Stimulated activated CD8-positive, alpha-beta memory T cell treated with anti-CD3 and anti-CD28 coated beads, Interleukin-4, amount 100 ng/mL, for 48 hours (primary cell): Measurements from ENCODE around the gene NUP35.
"Not testable (repeated sequence)": the region's sequence is repeated elsewhere in the genome, so short reads cannot be mapped to it uniquely, and the experiment has no call there.

Experiments
- DNase-seq: peaks from one replicate; pipeline ENCODE4 v3.0.0-alpha.2; 2020

NUP35 gene

DNA sequence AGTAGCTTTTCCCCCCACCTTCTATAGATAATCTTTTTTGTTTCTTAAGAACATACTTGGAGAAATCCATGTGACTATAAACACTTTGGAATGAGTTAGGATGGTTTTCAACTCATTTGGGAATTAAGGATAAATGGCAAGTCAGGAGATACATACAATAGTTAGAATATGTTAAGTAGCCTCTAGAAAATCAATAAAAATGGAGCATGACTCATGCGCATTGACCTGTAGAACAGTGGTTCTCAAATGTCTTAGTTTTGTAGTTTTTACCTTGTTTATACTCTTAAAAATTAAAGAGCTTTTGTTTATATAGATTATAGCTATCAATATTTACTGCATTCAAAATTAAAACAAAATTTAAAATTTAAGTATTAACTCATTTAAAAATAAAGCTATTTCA, 24.7 kb downstream of the NUP35 start:
- no peak for DNase-seq

DNA sequence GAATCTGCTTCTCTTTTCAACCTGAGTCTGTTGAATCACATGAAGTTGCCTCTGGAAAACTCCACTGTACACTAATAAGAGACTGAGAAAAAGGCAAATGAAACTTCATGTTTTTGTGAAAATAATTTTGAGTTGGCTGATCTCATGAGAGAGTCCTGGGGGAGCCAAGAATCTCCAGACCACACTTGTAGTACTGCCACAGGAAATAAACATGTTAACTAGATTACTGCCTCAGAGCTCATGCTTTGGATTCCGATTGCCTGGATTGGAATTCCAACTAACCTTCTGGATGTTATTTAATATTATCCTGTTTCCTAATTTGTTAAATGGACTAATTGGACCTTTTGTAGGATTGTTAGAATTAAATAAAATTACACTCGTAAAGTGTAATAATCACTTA, 25.2 kb downstream of the NUP35 start:
- no peak for DNase-seq

DNA sequence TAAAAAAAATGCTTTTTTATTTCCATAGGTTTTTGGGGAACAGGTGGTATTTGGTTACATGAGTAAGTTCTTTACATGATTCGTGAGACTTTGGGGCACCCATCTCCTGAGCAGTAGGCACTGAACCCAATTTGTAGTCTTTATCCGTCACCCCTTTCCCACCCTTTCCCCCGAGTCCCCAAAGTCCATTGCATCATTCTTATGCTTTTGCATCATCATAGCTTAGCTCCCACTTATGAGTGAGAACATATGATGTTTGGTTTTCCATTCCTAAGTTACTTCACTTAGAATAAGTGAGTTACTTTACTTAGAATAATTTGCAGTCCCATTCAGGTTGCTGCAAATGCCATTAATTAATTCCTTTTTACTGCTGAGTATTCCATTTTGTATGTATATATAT, 28.0 kb downstream of the NUP35 start:
- DNase-seq: not testable (repeated sequence)

DNA sequence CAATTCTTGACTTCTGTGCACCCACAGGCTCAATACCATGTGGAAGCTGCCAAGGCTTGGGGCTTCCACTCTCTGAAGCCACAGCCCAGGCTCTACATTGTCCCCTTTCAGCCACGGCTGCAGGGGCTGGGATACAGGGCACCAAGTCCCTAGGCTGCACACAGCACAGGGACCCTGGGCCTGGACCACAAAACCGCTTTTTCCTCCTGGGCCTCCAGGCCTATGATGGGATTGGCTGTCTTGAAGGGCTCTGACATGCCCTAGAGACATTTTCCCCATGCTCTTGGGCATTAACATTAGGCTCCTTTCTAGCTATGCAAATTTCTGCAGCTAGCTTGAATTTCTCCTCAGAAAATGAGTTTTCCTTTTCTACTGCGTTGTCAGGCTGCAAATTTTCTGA, 29.7 kb downstream of the NUP35 start:
- DNase-seq: no peak

DNA sequence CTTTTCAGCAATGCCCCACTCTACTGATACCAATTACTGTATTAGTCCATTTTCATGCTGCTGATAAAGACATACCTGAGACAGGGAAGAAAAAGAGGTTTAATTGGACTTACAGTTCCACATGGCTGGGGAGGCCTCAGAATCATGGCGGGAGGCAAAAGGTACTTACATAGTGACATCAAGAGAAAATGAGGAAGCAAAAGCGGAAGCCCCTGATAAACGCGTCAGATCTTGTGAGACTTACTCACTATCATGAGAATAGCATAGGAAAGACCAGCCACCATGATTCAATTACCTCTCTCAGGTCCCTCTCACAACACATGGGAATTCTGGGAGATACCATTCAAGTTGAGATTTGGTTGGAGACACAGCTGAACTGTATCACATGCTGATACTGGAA, 30.5 kb downstream of the NUP35 start:
- DNase-seq: not testable (repeated sequence)

DNA sequence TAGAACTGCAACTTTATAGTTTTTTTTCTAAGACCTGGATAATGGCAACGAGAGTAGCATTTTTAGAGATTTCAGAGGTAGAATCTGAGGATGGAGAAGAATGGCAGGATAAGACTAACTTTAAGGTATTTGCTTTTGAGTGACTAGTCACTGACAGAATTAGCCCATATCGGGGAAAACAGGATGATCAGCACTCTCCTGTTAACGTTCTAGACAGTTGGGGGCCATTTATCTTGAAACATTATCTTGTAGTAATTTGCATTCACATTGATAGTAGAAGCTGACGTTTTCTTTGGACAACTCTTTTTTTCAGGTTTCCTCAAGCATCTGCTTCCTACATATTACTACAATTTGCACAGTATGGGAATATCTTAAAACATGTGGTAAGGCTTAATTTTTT, 32.9 kb downstream of the NUP35 start:
- DNase-seq: no peak

DNA sequence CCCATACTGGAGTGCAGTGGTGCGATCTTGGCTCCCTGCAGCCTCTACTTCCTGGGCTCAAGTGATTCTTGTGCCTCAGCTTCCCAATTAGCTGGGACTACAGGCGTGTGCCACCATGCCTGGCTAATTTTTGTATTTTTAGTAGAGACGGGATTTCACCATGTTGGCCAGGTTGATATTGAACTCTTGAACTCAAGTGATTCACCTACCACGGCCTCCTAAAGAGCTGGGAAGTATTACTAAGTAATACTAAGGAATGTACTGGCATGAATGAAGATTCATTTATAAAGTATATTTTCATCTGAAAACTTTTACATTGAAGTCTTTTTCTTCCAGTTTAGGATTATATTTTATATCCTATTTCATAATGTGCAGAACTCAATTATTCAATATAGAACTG, 38.1 kb downstream of the NUP35 start:
- no peak for DNase-seq

DNA sequence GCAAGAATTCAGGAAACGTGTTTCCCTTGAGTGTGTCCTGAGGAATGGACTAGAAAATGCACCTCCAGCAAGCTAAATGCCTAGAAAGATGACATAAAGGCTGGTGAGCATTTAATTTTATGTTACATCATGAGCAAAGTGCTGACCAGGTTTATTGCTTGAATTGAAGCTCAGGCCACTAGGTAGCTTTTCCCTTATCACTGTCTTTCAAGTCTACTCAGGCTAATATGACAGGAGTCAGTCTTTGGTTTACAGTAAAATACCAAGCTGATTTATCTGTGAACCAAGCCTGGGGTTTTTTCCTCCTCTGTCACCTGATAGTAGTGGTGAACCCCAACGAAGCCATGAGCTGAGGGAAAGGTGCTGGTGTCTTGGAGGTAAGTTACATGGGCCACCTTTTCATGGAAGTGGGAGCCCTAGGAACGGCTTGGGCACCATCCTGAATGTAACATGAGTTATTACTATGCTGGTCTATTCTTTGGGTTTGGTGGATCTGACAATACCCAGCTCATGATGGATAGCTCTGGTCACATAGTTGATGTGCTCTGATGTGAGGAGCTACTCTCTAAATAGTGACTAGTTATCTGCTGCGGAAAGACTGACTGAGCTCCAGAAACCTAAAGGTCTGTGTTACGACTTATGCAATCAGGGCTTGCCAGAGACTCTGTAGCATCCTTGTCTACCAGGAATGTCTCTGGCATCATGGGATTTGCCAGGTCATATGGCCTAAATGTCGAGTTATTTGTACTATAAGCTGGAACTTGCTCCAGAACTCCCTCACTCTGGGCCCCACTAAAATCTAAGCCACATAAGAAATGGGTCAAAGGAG, 39.8 kb downstream of the NUP35 start:
- no peak for DNase-seq

DNA sequence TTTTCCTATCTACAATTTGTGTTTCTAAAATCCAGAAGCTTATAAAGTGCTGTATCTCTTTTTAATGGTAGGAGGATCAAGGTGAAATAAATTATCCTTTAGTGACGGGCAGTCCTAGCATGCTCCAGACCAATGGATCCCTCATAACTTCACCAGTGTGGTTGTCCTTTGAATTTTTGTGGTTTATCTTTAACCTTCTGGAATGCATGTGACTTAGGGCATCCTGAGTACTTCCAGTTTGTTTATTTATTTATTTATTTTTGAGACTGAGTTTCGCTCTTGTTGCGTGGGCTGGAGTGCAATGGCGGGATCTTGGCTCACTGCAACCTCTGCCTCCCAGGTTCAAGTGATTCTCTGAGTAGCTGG, 40.4 kb downstream of the NUP35 start:
- no peak for DNase-seq

DNA sequence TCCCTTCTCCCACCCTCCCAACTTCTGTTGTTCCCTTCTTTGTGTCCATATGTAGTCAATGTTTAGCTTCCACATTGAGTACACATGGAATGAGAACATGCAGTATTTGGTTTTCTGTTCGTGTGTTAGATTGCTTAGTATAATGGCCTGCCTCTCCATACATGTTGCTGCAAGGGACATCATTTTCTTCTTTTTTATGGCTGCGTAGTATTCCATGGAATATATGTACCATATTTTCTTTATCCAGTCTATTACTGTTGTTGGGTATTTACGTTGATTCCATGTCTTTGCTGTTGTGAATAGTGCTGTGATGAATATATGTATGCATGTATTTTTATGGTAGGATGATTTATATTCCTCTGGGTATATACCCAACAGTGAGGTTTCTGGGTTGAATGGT, 42.0 kb downstream of the NUP35 start:
- no peak for DNase-seq

DNA sequence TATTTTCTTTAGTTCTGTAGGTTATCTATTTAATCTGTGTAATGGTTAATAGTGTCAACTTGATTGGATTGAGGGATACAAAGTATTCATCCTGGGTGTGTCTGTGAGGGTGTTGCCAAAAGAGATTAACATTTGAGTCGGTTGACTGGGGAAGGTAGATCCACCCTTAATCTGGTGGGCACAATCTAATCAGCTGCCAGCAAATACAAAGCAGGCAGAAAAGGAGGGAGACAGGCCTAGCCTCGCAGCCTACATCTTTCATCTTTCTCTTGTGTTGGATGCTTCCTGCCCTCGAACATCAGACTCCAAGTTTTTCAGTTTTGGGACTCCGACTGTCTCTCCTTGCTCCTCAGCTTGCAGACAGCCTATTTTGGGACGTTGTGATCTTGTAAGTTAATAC, 42.7 kb downstream of the NUP35 start:
- not testable (repeated sequence) for DNase-seq

DNA sequence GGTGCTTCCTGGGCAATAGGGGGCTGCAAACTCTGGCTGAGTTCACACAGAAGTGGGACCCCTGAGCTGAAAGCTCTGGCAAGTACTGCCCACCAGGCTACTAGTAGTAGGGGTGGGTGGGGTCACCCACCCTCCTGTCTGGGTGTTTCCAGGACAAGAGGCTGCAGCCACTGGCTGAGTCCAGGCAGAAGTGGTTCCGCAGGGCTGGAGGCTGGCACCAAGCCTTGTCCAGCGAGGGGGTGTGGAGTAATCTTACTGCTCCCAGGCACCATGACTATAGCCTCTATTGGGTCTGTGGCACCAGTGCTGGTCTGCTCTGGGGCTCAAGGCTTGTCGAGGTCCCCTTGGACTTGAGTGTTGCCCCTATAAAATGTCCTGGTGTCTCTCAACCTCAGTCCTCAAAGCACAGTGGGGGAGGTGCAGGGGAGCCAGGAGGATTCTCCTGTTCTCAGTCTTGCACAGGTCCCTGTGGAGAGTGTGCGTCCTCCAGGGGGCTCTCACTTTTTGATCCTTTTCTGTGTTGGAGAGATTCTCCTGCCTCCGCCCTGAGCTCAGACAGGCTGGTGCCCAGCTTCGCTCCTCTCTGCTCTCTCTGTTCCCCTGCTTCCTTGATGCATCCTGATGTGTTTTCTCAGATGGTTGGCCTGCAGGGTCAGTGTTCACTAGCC, 48.1 kb downstream of the NUP35 start:
- no peak for DNase-seq

DNA sequence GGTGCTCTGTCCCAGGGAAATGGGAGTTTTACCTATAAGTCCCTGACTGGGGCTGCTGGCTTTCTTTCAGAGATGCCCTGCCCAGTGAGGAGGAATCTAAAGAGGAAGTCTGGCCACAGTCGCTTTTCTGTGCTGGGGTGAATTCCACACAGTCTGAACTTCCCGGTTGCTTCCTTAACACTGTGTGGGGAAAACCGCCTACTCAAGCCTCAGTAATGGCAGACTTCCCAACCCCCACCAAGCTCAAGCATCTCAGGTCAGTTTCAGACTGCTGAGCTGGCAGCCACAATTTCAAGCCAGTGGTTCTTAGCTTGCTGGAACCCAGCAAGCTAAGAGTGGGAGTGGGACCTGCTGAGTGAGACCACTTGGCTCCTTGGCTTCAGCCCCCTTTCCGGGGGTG, 54.9 kb downstream of the NUP35 start:
- DNase-seq: no peak

DNA sequence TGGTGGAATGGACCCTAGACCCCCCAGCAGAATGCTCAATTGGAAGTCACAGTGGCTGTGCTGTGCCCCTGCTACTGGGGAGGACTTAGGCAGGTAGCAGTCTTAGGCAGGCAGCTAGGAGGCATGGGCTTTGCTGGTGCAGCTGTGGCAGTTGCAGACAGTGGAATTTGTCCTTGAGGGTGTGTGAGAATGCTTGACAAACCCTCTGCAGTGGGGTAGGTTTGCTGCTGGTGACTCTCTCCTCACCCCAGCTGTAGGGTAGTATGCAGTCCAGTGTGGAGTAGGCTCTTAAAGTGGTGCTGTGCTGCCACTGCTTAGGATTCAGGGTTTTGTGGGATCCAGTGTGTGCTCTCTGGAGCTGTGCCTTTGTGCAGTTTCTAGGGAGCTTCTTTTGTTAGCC, 61.3 kb downstream of the NUP35 start:
- DNase-seq: no peak

DNA sequence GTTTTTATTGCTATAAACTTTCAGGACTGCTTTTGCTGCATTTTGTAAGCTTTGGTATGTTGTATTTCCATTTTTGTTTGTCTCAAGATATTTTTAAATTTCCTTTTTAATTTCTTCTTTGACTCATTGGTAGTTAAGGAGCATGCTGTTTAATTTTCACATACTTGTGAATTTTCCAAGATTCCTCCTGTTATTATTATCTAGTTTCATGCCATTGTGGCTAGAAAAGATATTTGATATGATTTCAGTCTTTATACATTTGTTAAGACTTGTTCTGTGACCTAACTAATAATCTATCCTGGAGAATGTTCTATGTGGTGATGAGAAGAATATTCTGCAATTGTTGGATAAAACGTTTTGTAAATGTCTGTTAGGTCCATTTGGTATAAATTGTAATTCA, 62.1 kb downstream of the NUP35 start:
- DNase-seq: no peak

DNA sequence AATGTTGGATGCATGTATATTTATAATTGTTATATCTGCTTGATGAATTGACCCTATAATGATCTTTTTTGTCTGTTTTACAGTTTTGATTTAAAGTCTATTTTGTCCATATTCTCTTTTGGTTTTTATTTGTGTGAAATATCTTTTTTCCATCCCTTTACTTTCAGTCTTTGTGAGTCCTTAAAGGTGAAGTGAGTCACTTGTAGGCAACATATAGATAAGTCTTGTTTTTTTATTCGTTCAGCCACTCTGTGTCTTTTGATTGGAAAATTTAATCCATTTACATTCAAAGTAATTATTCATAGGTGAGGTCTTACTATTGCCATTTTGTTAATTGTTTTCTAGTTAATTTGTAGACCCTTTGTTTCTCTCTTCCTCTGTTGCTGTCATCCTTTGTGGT, 62.5 kb downstream of the NUP35 start:
- no peak for DNase-seq

DNA sequence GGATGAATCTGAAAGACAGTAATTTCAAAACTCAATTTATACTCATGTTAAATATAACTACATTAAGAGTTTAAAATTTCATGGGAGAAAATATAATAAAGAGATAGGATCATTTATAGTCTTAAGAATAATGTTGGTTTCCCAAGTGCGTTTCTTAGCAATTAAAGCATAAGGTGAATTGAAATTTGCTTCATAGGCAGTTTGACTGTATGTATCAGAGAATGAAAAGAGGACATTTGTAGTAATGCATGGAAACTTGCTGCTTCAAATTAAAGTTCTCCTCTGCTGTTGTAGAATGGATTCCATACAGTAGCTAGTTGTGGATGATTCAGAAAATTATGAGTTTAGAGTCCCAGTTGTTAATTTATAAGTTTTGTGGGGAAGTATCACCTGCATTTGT, 68.1 kb downstream of the NUP35 start:
- DNase-seq: no peak

DNA sequence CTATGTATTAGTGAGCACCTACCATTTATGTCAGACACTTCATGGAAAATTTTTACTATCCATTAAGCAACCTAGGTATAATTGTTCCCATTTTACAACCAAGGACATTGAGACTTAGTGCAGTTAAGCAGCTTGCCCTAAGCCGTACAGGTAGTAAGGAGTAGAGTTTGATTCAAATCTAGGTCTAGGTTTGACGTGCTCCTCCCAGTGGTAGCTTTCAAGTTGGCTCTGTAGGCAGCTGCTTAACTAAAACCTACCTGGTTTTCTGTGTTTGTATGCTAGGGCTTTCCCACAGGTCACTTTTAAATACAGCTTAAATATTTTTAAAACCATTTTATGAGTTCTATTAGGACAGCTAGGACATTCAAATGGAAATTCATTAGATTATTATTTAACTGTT, 69.7 kb downstream of the NUP35 start:
- DNase-seq: no peak

DNA sequence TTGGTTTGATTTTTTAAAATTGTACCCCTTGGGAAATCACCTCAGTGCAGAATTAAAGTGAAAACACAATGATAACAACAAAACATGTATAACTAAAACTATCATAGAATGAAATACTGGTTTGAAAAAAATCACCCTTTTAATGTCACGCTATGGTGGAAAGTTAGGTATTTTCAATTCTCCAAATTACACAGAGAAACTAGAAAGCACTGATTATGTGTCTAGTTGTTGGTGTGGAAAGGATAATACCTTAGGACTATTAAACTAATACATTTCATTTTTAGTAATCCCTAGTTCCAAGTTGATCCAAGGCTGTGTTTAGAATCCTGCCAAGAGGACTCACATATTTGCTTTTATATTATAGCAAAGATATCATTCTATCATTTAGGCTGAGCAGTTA, 71.2 kb downstream of the NUP35 start:
- no peak for DNase-seq

DNA sequence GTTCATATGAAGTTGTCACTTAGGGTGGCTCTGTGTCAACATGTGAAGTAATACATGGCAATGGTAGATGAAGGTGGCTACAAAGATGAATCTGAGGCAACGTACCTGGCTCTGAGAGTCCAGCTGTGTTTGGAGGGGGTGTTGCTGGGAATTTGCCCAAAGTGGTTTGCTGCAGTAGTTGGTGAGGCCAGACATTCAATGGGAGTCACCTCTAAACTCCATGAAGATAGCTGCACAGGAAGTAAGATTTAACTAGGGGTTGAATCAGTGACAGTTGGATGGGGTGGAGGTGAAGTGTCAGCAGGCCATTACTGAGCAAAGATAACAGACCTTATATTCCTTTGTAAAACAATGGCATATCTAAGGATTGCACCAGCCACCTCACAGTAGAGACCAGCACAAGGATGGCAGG, 71.8 kb downstream of the NUP35 start:
- no peak for DNase-seq

DNA sequence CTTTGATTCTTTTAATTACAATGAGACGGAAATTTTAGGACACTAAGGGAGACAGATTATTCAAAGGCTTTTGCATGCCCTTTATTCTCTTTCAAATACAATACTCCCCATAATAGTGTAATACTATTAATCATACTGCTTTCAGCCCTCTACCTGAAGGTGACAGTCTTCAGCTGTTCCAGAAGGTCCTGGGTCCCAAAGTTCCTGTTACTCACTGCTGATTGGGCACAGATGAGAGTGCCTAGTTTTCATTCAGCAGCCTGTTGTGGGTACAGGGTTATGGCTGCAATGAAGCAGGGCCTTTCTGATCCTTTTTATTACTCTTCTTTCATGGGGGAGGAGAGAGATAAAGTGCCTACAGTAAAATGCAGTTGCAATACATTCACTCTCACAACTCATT, 80.2 kb downstream of the NUP35 start:
- DNase-seq: no peak

DNA sequence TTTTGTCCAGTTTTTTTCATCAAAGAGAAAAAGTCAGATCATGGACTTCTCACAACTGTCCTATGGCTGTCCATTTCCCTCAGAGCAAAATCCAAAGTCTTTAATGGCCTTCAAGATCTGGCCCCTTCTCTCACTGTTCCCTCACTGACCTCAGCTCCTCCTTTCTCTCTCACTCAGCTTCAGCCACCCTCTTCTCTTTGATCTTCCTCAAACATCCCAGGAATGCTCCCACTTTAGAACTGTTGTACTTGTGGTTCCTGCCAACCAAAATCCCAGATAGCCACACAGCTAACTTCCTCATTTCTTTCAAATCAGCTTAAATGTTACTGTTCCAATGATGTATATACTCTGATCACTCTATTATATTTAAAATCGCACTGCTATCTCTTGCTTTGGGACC, 82.9 kb downstream of the NUP35 start:
- no peak for DNase-seq

DNA sequence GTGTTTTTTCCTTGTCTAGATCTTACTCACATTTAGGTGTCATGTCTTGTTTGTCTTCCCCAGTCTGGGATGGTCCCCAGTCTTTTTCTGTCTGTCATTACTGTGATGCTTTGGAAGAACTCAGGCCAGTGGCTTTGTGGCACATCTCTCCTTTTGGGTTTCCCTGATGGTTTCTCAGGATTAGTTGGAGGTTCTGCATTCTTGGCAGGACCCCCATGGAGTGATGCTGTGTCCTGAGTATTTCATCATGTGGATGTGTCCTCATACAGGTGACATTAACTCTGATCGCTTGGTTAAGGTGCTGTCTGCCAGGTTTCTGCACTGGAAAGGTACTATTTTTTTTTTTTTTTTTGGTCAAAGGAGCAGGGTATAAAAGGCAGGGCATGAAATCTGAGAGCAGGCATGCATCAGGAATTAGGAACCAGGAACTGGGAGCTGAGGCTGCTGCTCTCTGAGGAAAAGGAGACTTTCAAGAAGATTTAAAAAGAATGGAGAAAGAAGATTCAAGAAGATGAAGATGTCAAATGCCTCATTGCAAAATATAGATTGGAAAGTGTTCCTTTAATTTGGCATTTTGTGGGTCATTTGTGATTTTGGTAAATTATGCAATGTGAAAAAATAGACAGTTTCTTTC, 85.3 kb downstream of the NUP35 start:
- DNase-seq: no peak
